ENCODE measurements around the gene FNDC3B.

The FNDC3B gene

GRCh38 chr3:172150268-172150667 lies 110.9 kb downstream of the FNDC3B start:
- Histone ChIP-seq H3K4me1 (ENCODE audit: control insufficient read depth in 1 of 2, insufficient read depth in 1 of 2, low read depth in 1 of 2, low read length in 1 of 2) (peaks cover 64 to 72% of the 10 kb centered on the region in 2 experiments), H3K9me3 (no peaks in the 10 kb centered on the region), H3K27me3 (no peaks in the 10 kb centered on the region), H3K4me3 (ENCODE audit: low read depth in 1 of 2, low read length in 1 of 2) (no peak overlapping the region), H3K36me3 (no peaks in the 10 kb centered on the region), H3K27ac (peak overlapping the region; percentile 78)
- no peak for TF ChIP-seq CTCF (IDR thresholded peaks at IDR 0.05)

GRCh38 chr3:172150913-172151650 lies 111.7 kb downstream of the FNDC3B start:
- Histone ChIP-seq H3K27me3 (no peaks in the 10 kb centered on the region), H3K4me1 (ENCODE audit: control insufficient read depth in 1 of 2, insufficient read depth in 1 of 2, low read depth in 1 of 2, low read length in 1 of 2) (peaks cover 61 to 67% of the 10 kb centered on the region in 2 experiments), H3K4me3 (ENCODE audit: low read depth in 1 of 2, low read length in 1 of 2) (no peak overlapping the region), H3K9me3 (no peaks in the 10 kb centered on the region), H3K27ac (peak overlapping the region; percentile 80), H3K36me3 (no peaks in the 10 kb centered on the region)
- no peak for TF ChIP-seq CTCF (IDR thresholded peaks at IDR 0.05)

GRCh38 chr3:172151651-172152649 lies 112.6 kb downstream of the FNDC3B start:
- H3K27ac ChIP-seq = peak overlapping the region; percentile 80
- H3K9me3 ChIP-seq = no peaks in the 10 kb centered on the region
- no peaks in the 10 kb centered on the region for H3K27me3 ChIP-seq
- peak overlapping the region; percentile 4 to 19 for H3K4me3 ChIP-seq (ENCODE audit: low read depth in 1 of 2, low read length in 1 of 2)
- no peak for TF ChIP-seq CTCF (IDR thresholded peaks at IDR 0.05)
- H3K4me1 ChIP-seq (ENCODE audit: control insufficient read depth in 1 of 2, insufficient read depth in 1 of 2, low read depth in 1 of 2, low read length in 1 of 2) = peaks cover 70 to 74% of the 10 kb centered on the region in 2 experiments
- no peaks in the 10 kb centered on the region for H3K36me3 ChIP-seq

GRCh38 chr3:172152874-172153273 lies 113.5 kb downstream of the FNDC3B start:
- H3K4me3 ChIP-seq (ENCODE audit: low read depth in 1 of 2, low read length in 1 of 2) = peak overlapping the region in 1 of 2 experiments; percentile 10
- H3K9me3 ChIP-seq = no peaks in the 10 kb centered on the region
- peak overlapping the region; percentile 80 for H3K27ac ChIP-seq
- no peaks in the 10 kb centered on the region for H3K36me3 ChIP-seq
- no peaks in the 10 kb centered on the region for H3K27me3 ChIP-seq
- TF ChIP-seq CTCF (IDR thresholded peaks at IDR 0.05) = no peak
- H3K4me1 ChIP-seq (ENCODE audit: control insufficient read depth in 1 of 2, insufficient read depth in 1 of 2, low read depth in 1 of 2, low read length in 1 of 2) = peaks cover 70 to 71% of the 10 kb centered on the region in 2 experiments

GRCh38 chr3:172153335-172153861 lies 114.0 kb downstream of the FNDC3B start:
- H3K4me1 ChIP-seq (ENCODE audit: control insufficient read depth in 1 of 2, insufficient read depth in 1 of 2, low read depth in 1 of 2, low read length in 1 of 2) = peaks cover 64 to 67% of the 10 kb centered on the region in 2 experiments
- no peaks in the 10 kb centered on the region for H3K9me3 ChIP-seq
- TF ChIP-seq CTCF (IDR thresholded peaks at IDR 0.05) = no peak
- H3K27ac ChIP-seq = peak overlapping the region; percentile 80
- no peaks in the 10 kb centered on the region for H3K27me3 ChIP-seq
- H3K36me3 ChIP-seq = no peaks in the 10 kb centered on the region
- peak overlapping the region in 1 of 2 experiments; percentile 10 for H3K4me3 ChIP-seq (ENCODE audit: low read depth in 1 of 2, low read length in 1 of 2)
